NK-92 treated with Interleukin-12 subunit alpha and Interleukin-12 subunit beta, amount 100 ng/mL, for 24 hours (cell line): ENCODE results near the gene PPP1R1B.

Source experiments
- DNase-seq: peaks from one replicate; lab custom pipeline; 2025; lab: John Stamatoyannopoulos, UW

Gene PPP1R1B

GRCh38 chr17:39684369-39685192, 57.8 kb downstream of the PPP1R1B start:
- DNase-seq, result no peak
